Measurements from ENCODE around the gene RHOD.

Gene RHOD

GRCh38 chr11:67117176-67117575, 60.5 kb downstream of the RHOD start:
- no peaks in the 10 kb centered on the region for H3K36me3 ChIP-seq (replicated peaks; ENCODE audit: insufficient read depth, low read length)
- peak overlapping the region; percentile 50; the same call in 1 of the 2 replicates for H3K4me3 ChIP-seq (ENCODE audit: low read length)
- TF ChIP-seq CTCF (IDR thresholded peaks at IDR 0.05; ENCODE audit: low read length), result no peak
- TF ChIP-seq EZH2 (optimal IDR thresholded peaks at IDR 0.05; ENCODE audit: low read depth, low read length), result no peak
- no peak for TF ChIP-seq EZH2phosphoT487 (IDR thresholded peaks at IDR 0.05; ENCODE audit: low read length)
- DNase-seq, result no peak
- peak overlapping the region; percentile 76 for H2AFZ ChIP-seq (ENCODE audit: low read length)
- 0 out of 2 replicates have a peak, but pooled peaks cover 4% of the 10 kb centered on the region for H4K20me1 ChIP-seq (ENCODE audit: insufficient read depth, low read length)
- H3K4me1 ChIP-seq (ENCODE audit: low read length), result peaks cover 9% of the 10 kb centered on the region
- peak overlapping the region; percentile 61; the same call in 1 of the 2 replicates for H3K4me2 ChIP-seq (ENCODE audit: low read depth, low read length)
- H3K27ac ChIP-seq (ENCODE audit: low read length), result no peak overlapping the region
- no peaks in the 10 kb centered on the region for H3K9me3 ChIP-seq (replicated peaks; ENCODE audit: insufficient read depth, low read length)
- H3F3A ChIP-seq (ENCODE audit: insufficient read depth, low read length), result peaks cover 48% of the 10 kb centered on the region
- H3K9ac ChIP-seq (ENCODE audit: low read length), result peak overlapping the region; percentile 49; the same call in 1 of the 2 replicates
- no peaks in the 10 kb centered on the region for H3K27me3 ChIP-seq (replicated peaks; ENCODE audit: insufficient read depth, low read length)
- peaks cover 29% of the 10 kb centered on the region for H3K79me2 ChIP-seq (ENCODE audit: low read length)
- no peaks in the 10 kb centered on the region for H3K9me2 ChIP-seq (replicated peaks; ENCODE audit: insufficient read depth, low read length)

- no peaks in the 10 kb centered on the region for H3K9me3 ChIP-seq (replicated peaks; ENCODE audit: insufficient read depth, low read length)
- peak overlapping the region; percentile 50; the same call in 1 of the 2 replicates for H3K4me3 ChIP-seq (ENCODE audit: low read length)
- H3K27ac ChIP-seq (ENCODE audit: low read length), result no peak overlapping the region
- H3K9ac ChIP-seq (ENCODE audit: low read length), result peak overlapping the region; percentile 49; the same call in 1 of the 2 replicates
- H3K9me2 ChIP-seq (replicated peaks; ENCODE audit: insufficient read depth, low read length), result no peaks in the 10 kb centered on the region
- peak overlapping the region; percentile 76 for H2AFZ ChIP-seq (ENCODE audit: low read length)
- no peak for DNase-seq
- H3K27me3 ChIP-seq (replicated peaks; ENCODE audit: insufficient read depth, low read length), result no peaks in the 10 kb centered on the region
- H3F3A ChIP-seq (ENCODE audit: insufficient read depth, low read length), result peaks cover 44% of the 10 kb centered on the region
- H3K36me3 ChIP-seq (replicated peaks; ENCODE audit: insufficient read depth, low read length), result no peaks in the 10 kb centered on the region
- TF ChIP-seq EZH2phosphoT487 (IDR thresholded peaks at IDR 0.05; ENCODE audit: low read length) (no peak), CTCF (IDR thresholded peaks at IDR 0.05; ENCODE audit: low read length) (no peak), EZH2 (optimal IDR thresholded peaks at IDR 0.05; ENCODE audit: low read depth, low read length) (no peak)
- 0 out of 2 replicates have a peak, but pooled peaks cover 4% of the 10 kb centered on the region for H4K20me1 ChIP-seq (ENCODE audit: insufficient read depth, low read length)
- peaks cover 7% of the 10 kb centered on the region for H3K4me1 ChIP-seq (ENCODE audit: low read length)
- H3K79me2 ChIP-seq (ENCODE audit: low read length), result peaks cover 33% of the 10 kb centered on the region
- H3K4me2 ChIP-seq (ENCODE audit: low read depth, low read length), result peak overlapping the region; percentile 61; the same call in 1 of the 2 replicates
Observed at GRCh38 chr11:67117672-67118180, 61.1 kb downstream of the RHOD start.

DNA sequence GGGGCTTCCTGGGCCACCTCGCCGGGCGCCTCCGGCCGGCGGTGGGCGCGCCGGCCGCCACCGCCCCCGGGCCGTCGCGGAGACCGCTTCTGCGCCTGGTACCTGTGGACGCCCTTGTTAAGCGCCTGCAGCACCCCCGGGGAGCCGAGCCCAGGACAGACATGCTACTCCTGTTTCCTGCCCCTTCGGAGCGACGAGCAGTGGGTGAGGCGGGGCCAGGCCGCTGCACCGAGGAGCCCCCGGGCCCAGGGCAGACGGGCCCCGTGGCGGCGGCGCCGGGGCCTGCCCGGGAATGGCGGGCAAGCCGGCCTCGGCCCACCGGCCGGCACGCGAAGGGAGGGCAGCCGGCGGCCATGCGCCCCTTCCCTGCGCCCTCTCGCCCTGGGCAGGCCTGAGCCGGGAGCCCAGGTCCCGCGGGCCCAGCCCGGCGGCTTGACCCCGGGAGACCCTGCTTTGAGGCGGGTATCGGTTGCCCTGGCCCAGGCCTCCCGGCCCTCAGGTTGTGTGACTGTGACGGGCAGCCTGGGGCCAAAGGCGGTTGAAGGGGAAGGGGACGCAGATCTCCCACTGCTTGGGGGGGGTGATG, 61.6 kb downstream of the RHOD start:
- peaks cover 39% of the 10 kb centered on the region for H3K79me2 ChIP-seq (ENCODE audit: low read length)
- H4K20me1 ChIP-seq (ENCODE audit: insufficient read depth, low read length), result 0 out of 2 replicates have a peak, but pooled peaks cover 4% of the 10 kb centered on the region
- H3K4me2 ChIP-seq (ENCODE audit: low read depth, low read length), result peak overlapping the region; percentile 79
- no peaks in the 10 kb centered on the region for H3K27me3 ChIP-seq (replicated peaks; ENCODE audit: insufficient read depth, low read length)
- no peak overlapping the region for H2AFZ ChIP-seq (ENCODE audit: low read length)
- TF ChIP-seq EZH2 (optimal IDR thresholded peaks at IDR 0.05; ENCODE audit: low read depth, low read length), result no peak
- TF ChIP-seq CTCF (IDR thresholded peaks at IDR 0.05; ENCODE audit: low read length), result no peak
- TF ChIP-seq EZH2phosphoT487 (IDR thresholded peaks at IDR 0.05; ENCODE audit: low read length), result no peak
- peak; percentile 17 for DNase-seq
- no peaks in the 10 kb centered on the region for H3K9me2 ChIP-seq (replicated peaks; ENCODE audit: insufficient read depth, low read length)
- no peaks in the 10 kb centered on the region for H3K9me3 ChIP-seq (replicated peaks; ENCODE audit: insufficient read depth, low read length)
- peaks cover 38% of the 10 kb centered on the region for H3F3A ChIP-seq (ENCODE audit: insufficient read depth, low read length)
- H3K4me3 ChIP-seq (ENCODE audit: low read length), result peak overlapping the region; percentile 59
- H3K9ac ChIP-seq (ENCODE audit: low read length), result peak overlapping the region; percentile 82
- H3K4me1 ChIP-seq (ENCODE audit: low read length), result peaks cover 11% of the 10 kb centered on the region
- peak overlapping the region; percentile 80 for H3K27ac ChIP-seq (ENCODE audit: low read length)
- H3K36me3 ChIP-seq (replicated peaks; ENCODE audit: insufficient read depth, low read length), result no peaks in the 10 kb centered on the region
